Mucosa of descending colon (tissue), 3 donors: ENCODE measurements around the gene PPP2R1B. TPM values are rescaled to one million over a fixed set of nuclear protein-coding genes. Genes with fewer than 3 reads are reported as not detected.
"Not testable (repeated sequence)": the region's sequence is repeated elsewhere in the genome, so short reads cannot be mapped to it uniquely, and the experiment has no call there.

Source experiments
- ATAC-seq: fragments of 200-7000 bp; cut with Tn5 transposase; one replicate; pipeline ENCODE4 v1.9.1; 2020; ENCODE audit warnings: mild to moderate bottlenecking, moderate library complexity
- DNase-seq, 3 donors: peaks; one replicate each; pipeline ENCODE4 v3.0.0-alpha.2; 2020
- H3K36me3 ChIP-seq: fragments of 200-600 bp; one replicate; pipeline ENCODE4 v1.8.0; 2021; ENCODE audit warnings: low read depth, mild to moderate bottlenecking
- H3K4me1 ChIP-seq: fragments of 200-600 bp; one replicate; pipeline ENCODE4 v1.8.0; 2021; ENCODE audit warnings: low read depth, mild to moderate bottlenecking
- H3K4me3 ChIP-seq: fragments of 200-600 bp; one replicate; pipeline ENCODE4 v1.8.0; 2021; ENCODE audit warnings: mild to moderate bottlenecking
- H3K9me3 ChIP-seq: fragments of 200-600 bp; one replicate; pipeline ENCODE4 v1.8.0; 2021; ENCODE audit warnings: mild to moderate bottlenecking
- CTCF ChIP-seq: fragments of 200-600 bp; IDR thresholded peaks from one replicate; pipeline ENCODE4 v1.8.0; 2022; ENCODE audit warnings: antibody characterized with exemption, mild to moderate bottlenecking
- intact Hi-C, 2 donors: fragments of 100-400 bp; cut with DNase I in 1 of 2; cut with micrococcal nuclease in 1 of 2; formaldehyde crosslinking; loops; one replicate each; pipeline versions ENCODE4 v1.11.0 to v1.11.1; 2022; cut with DNase I, micrococcal nuclease
- total RNA-seq, 3 donors: library from RNA; stranded (reverse); fragmentation: NEBNext Ultra II Directional in 2 of 3; extraction: Animal tissue kit (Norgen Biotek cat#: 25700) in 2 of 3; gene quantifications; one replicate each; pipeline versions ENCODE4 v1.2.1 to v1.2.4, GENCODE V29; 2021 to 2023
- donor health status: DM: no; HTN: no; CAD: no; lungs with moderate emphysema.
- donor health status: DM: no; HTN: no; CAD: no.
- donor health status: DM: no; HTN: yes; CAD: no.

Gene PPP2R1B
- total RNA-seq, 3 donors from 2014 or later = 28.5 to 48.5 (median 47.0) TPM

GRCh38 chr11:111774955-111775710 is 8.9 kb upstream of the PPP2R1B start:
- Histone ChIP-seq H3K36me3 (no peaks in the 10 kb centered on the region), H3K9me3 (no peaks in the 10 kb centered on the region), H3K4me3 (no peak overlapping the region), H3K4me1 (no peaks in the 10 kb centered on the region)
- no peak for TF ChIP-seq CTCF
- DNase-seq (no peak), ATAC-seq (no peak)
- intact Hi-C loops = loop anchor here (5.0 kb wide), 1 partner anchor 173 kb away; the partner anchor contains the start of gene SIK2 (in 2 of the 2)

- no peak for TF ChIP-seq CTCF
- Histone ChIP-seq H3K36me3 (no peaks in the 10 kb centered on the region), H3K4me3 (no peak overlapping the region), H3K4me1 (no peaks in the 10 kb centered on the region), H3K9me3 (no peaks in the 10 kb centered on the region)
- intact Hi-C loops = no loop called here
- ATAC-seq (no peak), DNase-seq (no peak)
These were observed 6.3 kb upstream of the PPP2R1B start for GRCh38 chr11:111772535-111772934.

GRCh38 chr11:111771205-111771604 is 5.0 kb upstream of the PPP2R1B start:
- intact Hi-C loops = not testable (repeated sequence)

GRCh38 chr11:111770581-111771134 is 4.5 kb upstream of the PPP2R1B start:
- intact Hi-C loops = no loop called here
- ATAC-seq = no peak
- no peak for TF ChIP-seq CTCF

More at GRCh38 chr11:111771205-111771604, 5.0 kb upstream of the PPP2R1B start:
- not testable (repeated sequence) for H3K4me1 ChIP-seq, H3K36me3 ChIP-seq, H3K4me3 ChIP-seq, DNase-seq, ATAC-seq, H3K9me3 ChIP-seq

GRCh38 chr11:111766834-111767142 is 599 bp upstream of the PPP2R1B start:
- DNase-seq (no peak), ATAC-seq (no peak)
- no peaks in the 10 kb centered on the region for H3K36me3 ChIP-seq
- intact Hi-C loops = no loop called here
- no peaks in the 10 kb centered on the region for H3K9me3 ChIP-seq
- no peak for TF ChIP-seq CTCF
- H3K4me1 ChIP-seq = peaks cover 8% of the 10 kb centered on the region
- H3K4me3 ChIP-seq = no peak overlapping the region

More at GRCh38 chr11:111770581-111771134, 4.5 kb upstream of the PPP2R1B start:
- H3K9me3 ChIP-seq = no peaks in the 10 kb centered on the region
- no peak overlapping the region for H3K4me3 ChIP-seq
- no peaks in the 10 kb centered on the region for H3K36me3 ChIP-seq
- no peaks in the 10 kb centered on the region for H3K4me1 ChIP-seq
- no peak for DNase-seq

GRCh38 chr11:111765320-111765983 is 737 bp downstream of the PPP2R1B start:
- ATAC-seq (peak; percentile 49), DNase-seq (peak in 1 of 3 donors; percentile 44)
- peaks cover 8% of the 10 kb centered on the region for H3K4me1 ChIP-seq
- intact Hi-C loops = no loop called here
- no peaks in the 10 kb centered on the region for H3K9me3 ChIP-seq
- peak overlapping the region; percentile 73 for H3K4me3 ChIP-seq
- TF ChIP-seq CTCF = no peak
- H3K36me3 ChIP-seq = no peaks in the 10 kb centered on the region
